Activated CD4-positive, alpha-beta T cell treated with anti-CD3 and anti-CD28 coated beads, Interleukin-2, amount 50 U/mL, for 48 hours (primary cell): ENCODE data around the gene RTCA.
"Not testable (repeated sequence)": the region's sequence is repeated elsewhere in the genome, so short reads cannot be mapped to it uniquely, and the experiment has no call there.

ENCODE experiments used
- DNase-seq, 2 experiments: peaks; one replicate each; pipeline ENCODE4 v3.0.0-alpha.2; 2020

The RTCA gene

GRCh38 chr1:100265931-100266740 lies at the start of gene RTCA:
RTCA (plus strand) TSS chr1:100266216; CDS start chr1:100266376, 160 bp downstream.
- peak; percentile 96 for DNase-seq

DNA sequence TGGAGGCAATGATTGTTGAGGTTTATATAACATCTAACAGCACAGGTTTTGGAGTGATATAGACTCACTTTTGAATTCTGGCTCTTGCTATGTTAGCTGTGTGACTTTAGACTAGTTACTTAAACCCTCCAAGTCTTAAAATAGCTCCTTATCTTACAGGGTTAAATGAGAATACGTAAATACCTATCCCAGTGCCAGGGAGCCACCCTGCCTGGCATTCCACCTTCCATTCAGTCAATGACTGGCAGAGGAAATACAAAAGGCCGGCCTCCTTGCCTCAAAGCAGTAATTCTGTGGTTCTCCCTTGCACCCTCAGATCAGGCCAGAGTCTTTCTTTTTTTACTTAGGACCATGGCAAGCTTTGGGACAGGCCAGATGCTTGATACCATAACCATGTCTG lies 48.2 kb upstream of the RTCA start:
- DNase-seq, result no peak

DNA sequence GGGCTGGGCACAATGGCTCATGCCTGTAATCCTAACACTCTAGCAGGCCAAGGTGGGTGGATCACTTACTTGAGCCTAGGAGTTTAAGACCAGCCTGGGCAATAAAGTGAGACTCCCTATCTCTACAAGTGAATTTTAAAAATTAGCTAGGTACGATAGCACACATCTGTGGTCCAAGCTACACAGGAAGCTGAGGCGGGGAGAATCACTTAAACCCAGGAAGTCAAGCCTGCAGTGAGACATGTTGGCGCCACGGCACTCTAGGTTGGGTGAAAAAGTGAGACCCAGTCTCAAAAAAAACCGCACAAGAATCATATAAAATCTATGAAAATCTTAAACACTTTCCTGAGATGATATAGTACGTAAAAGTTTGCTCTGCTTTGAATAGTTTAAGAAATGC lies 46.6 kb upstream of the RTCA start:
- no peak for DNase-seq

- no peak for DNase-seq
These were observed 46.1 kb upstream of the RTCA start for GRCh38 chr1:100219883-100220282.

GRCh38 chr1:100222428-100222827 lies 43.6 kb upstream of the RTCA start:
- no peak for DNase-seq

GRCh38 chr1:100229681-100230443 lies 36.2 kb upstream of the RTCA start:
- no peak for DNase-seq

- DNase-seq, result no peak
These were observed 35.3 kb upstream of the RTCA start for GRCh38 chr1:100230765-100231164.

- DNase-seq, result no peak
These were observed 34.3 kb upstream of the RTCA start for GRCh38 chr1:100231721-100232120.

DNA sequence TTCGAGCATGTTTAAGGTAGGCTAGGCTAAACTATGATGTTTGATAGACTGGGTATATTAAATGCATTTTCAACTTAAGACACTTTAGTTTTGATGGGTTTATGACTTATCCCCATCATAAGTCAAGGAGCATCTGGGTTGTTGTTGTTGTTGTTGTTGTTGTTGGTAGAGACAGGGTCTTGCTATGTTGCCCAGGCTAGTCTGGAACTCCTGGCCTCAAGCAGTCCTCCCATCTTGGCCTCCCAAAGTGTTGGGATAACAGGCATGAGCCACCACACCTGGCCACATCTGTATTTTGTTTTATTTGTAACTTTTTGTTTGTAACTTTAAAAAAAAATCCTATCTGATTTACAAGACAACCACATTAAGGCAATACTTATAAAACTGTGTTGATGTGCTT lies 33.9 kb upstream of the RTCA start:
- DNase-seq, result no peak

DNA sequence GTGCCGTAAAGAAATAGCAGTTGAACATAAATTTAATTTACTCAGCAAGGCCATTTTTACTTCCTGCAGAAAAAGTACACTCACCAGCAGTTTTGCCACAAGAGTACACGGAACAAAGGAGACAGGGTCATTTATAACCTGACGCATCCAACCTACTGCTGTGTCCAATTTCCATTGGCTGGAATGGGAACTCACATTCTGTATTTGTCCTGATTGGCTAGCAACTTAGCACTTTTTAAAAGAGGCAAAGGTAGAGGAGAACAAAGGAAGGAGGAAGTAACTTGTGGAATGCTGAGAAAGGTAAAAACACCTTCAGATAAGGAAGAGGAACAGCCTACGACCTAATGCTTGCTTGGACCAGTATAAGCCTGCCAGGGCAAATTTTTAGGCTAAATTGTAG lies 32.5 kb upstream of the RTCA start:
- not testable (repeated sequence) for DNase-seq

DNA sequence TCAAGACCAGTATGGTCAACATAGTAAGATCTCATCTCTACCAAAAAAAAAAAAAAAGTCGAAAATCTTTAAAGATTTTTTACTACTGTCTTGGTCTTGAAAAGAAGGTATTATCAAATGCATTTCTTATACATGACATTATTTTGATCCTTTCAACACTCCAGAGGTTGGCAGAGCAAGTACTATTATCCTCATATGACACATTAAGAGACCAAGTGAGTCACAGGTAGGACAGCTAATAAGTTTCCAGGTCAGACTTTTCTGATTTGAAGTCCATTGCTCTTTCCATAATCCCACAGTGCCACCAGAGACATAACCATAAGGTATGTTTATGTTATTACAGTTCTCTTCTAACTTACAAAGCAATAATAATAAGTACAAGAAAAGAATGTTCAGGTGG lies 31.6 kb upstream of the RTCA start:
- DNase-seq, result no peak

GRCh38 chr1:100237091-100237490 lies 28.9 kb upstream of the RTCA start:
- DNase-seq, result no peak

- DNase-seq, result no peak
These were observed 26.1 kb upstream of the RTCA start for GRCh38 chr1:100239961-100240360.

GRCh38 chr1:100240631-100241030 lies 25.4 kb upstream of the RTCA start:
- DNase-seq, result no peak

DNA sequence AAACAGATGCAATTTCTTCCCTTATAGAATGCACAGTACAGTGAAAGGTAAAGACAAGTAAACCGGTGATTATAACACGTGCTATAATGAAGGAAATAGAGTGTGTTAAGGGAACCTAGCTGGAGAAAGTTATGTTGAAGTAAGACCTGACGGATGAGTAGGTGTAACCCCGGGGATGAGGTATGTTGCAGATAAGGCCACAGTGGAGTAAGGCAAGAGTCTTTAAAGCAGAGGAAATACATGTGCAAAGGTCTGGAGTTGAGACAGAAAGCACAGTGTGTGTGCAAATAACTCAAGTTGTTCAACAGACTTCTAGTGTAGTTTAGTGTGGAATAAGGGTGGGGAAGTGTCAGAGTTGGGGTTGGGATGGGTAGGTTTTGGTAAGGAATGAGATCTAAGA lies 19.3 kb upstream of the RTCA start:
- no peak for DNase-seq

DNA sequence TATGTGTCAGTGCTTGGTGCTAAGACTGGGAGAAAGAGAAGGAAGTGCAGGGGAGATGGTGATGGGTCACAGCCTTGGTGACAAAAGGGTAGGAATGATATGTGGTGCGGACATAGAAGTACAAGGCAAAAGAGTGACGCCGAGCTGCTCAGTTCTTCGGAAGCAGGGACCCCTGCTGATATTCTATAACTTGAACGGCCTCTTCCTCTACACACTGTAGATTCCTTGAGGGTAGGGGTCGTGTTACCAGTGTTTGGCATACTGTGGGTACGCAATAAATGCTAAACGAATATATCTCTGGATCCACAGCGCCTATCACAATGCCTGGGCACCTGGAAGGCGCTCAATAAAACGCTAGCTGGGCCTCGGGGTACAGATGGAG lies 16.9 kb upstream of the RTCA start:
- no peak for DNase-seq

DNA sequence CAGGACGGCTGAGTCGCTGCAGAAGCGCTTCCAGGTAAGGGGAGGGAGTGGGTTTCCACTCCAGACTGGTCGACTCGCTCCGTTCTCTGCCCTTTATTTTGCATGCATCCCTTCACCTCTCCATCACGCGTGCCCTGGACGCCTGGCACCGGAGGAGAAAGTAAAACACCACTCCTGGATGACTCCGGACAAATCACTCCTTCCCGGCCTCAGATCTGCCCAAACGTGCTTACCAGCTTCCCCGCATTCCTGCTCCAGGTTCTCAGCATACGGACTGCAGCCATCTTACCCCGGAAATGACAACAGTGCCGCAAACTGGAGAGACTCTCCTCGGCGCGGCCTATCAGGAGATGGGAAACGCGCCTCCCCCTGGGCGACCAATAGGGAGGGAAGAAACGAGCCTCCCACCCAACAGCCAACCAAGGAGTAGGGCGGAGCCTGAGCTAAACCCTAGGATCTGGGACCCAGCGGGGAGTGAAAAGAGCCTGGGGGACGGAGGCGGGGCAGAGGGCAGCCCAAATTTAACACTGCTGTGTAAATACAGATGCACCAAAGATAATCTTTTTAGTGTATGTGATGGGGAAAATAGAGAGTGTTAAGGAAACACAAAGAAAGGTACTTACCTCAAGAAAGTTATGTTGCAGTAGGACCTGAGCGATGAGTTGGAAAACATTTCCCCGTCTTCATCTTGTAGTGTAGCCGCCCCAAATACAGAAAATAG lies 16.3 kb upstream of the RTCA start, which contains the start of gene DBT:
TSS of gene DBT (minus strand) at position 298 of the 721 bp plus-strand sequence. CDS start at position 284, 14 bp downstream.
- peak; percentile 93 to 95 for DNase-seq

GRCh38 chr1:100250264-100250663 lies 15.8 kb upstream of the RTCA start:
- no peak for DNase-seq

GRCh38 chr1:100250807-100251206 lies 15.2 kb upstream of the RTCA start:
- no peak for DNase-seq

DNA sequence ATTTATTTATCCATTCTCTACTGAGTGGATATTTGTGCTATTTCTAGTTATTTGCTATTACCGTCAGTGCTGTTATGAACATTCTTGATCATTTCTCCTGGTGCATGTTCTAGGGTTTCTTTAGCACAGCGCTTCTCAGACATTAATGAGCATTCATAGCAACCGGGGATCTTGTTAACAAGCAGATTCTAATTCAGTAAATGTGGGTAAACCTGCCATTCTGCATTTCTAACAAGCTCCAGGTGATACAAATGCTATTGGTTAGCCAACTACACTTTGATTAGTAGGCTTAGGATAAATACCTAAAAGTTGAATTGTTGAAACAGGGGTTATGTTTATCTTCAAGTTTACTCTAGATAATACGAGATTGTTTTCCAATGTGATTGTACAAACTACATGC lies 13.1 kb upstream of the RTCA start:
- no peak for DNase-seq

DNA sequence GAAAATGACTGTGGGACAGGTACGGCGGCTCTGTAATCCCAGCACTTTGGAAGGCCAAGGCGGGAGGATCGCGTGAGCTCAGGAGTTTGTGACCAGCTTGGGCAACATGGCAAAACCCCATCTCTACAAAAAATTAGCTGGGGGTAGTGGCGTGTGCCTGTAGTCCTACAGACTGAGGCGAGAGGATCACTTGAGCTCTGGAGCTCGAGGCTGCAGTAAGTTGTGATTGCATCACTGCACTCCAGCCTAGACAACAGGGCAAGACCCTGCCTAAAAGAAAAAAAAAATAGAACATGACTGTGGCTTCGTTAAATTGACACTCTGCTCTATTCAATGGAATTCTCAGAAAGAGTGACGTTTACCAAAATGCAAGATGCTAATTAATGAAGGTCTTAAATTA lies 12.5 kb upstream of the RTCA start:
- DNase-seq, result no peak

DNA sequence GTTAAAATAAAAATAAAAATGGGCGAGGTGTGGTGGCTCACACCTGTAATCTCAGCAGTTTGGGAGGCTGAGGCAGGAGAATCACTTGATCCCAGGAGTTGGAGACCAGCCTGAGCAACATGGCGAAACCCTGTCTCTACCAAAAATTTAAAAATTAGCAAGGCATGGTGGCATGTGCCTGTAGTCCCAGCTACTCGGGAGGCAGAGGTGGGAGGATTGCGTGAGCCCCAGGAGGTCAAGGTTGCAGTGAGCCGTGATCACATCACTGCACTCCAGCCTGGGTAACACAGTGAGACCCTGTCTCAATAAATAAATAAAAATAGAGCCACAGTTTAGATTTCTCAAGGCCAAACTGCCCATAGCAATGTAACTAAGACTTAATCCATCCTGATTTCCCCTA lies 9.7 kb upstream of the RTCA start:
- DNase-seq, result not testable (repeated sequence)

DNA sequence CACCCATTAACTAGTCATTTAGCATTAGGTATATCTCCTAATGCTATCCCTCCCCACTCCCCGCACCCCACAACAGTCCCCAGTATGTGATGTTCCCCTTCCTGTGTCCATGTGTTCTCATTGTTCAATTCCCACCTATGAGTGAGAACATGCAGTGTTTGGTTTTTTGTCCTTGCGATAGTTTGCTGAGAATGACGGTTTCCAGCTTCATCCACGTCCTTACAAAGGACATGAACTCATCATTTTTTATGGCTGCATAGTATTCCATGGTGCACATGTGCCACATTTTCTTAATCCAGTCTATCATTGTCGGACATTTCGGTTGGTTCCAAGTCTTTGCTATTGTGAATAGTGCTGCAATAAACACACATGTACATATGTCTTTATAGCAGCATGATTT lies 7.6 kb upstream of the RTCA start:
- not testable (repeated sequence) for DNase-seq

- no peak for DNase-seq
These were observed 4.3 kb upstream of the RTCA start for GRCh38 chr1:100261686-100262085.
